Measurements from ENCODE around the gene MYCBP2.

Gene MYCBP2

DNA sequence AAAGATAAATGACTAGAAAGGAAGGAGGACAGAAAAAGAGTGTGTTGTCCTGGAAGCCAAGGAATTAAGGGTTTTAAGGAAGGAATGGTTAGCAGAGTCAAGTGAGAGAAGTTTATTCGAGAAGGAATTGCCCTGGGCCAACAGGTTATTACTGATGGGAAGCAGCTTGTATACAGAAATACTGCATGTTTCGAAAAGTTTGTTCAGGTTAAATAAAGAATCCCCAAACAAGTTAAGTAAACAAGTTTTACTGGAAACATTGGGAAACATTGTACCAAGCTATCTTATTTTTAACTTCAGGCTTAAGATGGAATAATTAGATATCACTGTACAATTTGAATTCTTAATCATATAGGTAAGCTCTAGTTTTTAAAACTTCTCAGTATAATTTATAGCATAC is 271.7 kb downstream of the MYCBP2 start:
- ChIA-PET CTCF (interaction anchor here (0.7 kb wide), 1 partner anchor 29 kb away, joined by 5 read pairs; no protein-coding TSS in a partner anchor), POLR2A (no interaction called here)
- no peaks in the 10 kb centered on the region for H3K9me3 ChIP-seq (ENCODE audit: control insufficient read depth, insufficient read depth, low read depth, low read length)
- no peak overlapping the region for H3K4me3 ChIP-seq (ENCODE audit: low read depth, low read length)
- H3K4me1 ChIP-seq (ENCODE audit: control insufficient read depth, insufficient read depth, low read length), result no peaks in the 10 kb centered on the region
- peaks cover 0 to 69% of the 10 kb centered on the region in 2 experiments; a peak in 1 of 3 replicates for H3K36me3 ChIP-seq (ENCODE audit: control insufficient read depth in 2 of 2, insufficient read depth in 1 of 2, low read length in 2 of 2)
- TF ChIP-seq ZNF555 (tag by site-specific recombination; conservative IDR thresholded peaks at IDR 0.05) (no peak), REPIN1 (tag by site-specific recombination; IDR thresholded peaks at IDR 0.05; ENCODE audit: low read depth) (no peak), ZBTB20 (tag by site-specific recombination; IDR thresholded peaks at IDR 0.05) (no peak), BCL11B (tag by site-specific recombination; IDR thresholded peaks at IDR 0.05; ENCODE audit: low read depth) (no peak), IKZF3 (tag by site-specific recombination; IDR thresholded peaks at IDR 0.05) (no peak), YY1 (tag by site-specific recombination; IDR thresholded peaks at IDR 0.05) (no peak), ZNF548 (tag by site-specific recombination; IDR thresholded peaks at IDR 0.05) (no peak), ZNF274 (IDR thresholded peaks at IDR 0.05; ENCODE audit: low read length) (no peak), ZNF274 (tag by site-specific recombination; IDR thresholded peaks at IDR 0.05; ENCODE audit: borderline replicate concordance) (no peak)
- no peak overlapping the region for H3K27ac ChIP-seq (ENCODE audit: extremely low read depth, low read depth, low read length)

DNA sequence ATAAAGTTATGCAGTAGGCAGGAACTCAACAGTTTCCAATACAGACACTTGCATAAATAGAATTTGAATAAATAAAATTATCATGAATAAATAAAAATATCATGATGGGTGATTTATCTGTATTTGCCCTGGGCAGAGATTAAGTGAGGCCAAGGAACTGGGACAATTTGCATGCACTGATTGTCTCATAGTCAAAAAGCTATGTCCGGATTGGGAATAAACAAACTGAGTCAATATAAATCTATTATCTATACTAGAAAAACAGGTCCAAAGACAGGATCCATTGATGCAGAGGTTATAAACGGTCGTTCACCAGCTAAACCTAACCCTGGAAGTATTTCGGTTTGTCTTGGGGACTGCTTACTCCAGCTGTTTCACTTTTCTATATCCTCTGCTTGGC is 273.7 kb downstream of the MYCBP2 start:
- TF ChIP-seq ZNF223 (tag by site-specific recombination; IDR thresholded peaks at IDR 0.05), result no peak
- TF ChIP-seq, protein P1, sequence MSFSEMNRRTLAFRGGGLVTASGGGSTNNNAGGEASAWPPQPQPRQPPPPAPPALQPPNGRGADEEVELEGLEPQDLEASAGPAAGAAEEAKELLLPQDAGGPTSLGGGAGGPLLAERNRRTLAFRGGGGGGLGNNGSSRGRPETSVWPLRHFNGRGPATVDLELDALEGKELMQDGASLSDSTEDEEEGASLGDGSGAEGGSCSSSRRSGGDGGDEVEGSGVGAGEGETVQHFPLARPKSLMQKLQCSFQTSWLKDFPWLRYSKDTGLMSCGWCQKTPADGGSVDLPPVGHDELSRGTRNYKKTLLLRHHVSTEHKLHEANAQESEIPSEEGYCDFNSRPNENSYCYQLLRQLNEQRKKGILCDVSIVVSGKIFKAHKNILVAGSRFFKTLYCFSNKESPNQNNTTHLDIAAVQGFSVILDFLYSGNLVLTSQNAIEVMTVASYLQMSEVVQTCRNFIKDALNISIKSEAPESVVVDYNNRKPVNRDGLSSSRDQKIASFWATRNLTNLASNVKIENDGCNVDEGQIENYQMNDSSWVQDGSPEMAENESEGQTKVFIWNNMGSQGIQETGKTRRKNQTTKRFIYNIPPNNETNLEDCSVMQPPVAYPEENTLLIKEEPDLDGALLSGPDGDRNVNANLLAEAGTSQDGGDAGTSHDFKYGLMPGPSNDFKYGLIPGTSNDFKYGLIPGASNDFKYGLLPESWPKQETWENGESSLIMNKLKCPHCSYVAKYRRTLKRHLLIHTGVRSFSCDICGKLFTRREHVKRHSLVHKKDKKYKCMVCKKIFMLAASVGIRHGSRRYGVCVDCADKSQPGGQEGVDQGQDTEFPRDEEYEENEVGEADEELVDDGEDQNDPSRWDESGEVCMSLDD (tag by site-specific recombination; IDR thresholded peaks at IDR 0.05), result no peak
- no peak for TF ChIP-seq ZNF416 (tag by site-specific recombination; IDR thresholded peaks at IDR 0.05)
- no peak for TF ChIP-seq ZNF623 (tag by site-specific recombination; IDR thresholded peaks at IDR 0.05)
- TF ChIP-seq SP7 (tag by site-specific recombination; IDR thresholded peaks at IDR 0.05), result no peak
- TF ChIP-seq SCRT1 (tag by site-specific recombination; IDR thresholded peaks at IDR 0.05; ENCODE audit: borderline replicate concordance), result no peak
- TF ChIP-seq, protein P2, sequence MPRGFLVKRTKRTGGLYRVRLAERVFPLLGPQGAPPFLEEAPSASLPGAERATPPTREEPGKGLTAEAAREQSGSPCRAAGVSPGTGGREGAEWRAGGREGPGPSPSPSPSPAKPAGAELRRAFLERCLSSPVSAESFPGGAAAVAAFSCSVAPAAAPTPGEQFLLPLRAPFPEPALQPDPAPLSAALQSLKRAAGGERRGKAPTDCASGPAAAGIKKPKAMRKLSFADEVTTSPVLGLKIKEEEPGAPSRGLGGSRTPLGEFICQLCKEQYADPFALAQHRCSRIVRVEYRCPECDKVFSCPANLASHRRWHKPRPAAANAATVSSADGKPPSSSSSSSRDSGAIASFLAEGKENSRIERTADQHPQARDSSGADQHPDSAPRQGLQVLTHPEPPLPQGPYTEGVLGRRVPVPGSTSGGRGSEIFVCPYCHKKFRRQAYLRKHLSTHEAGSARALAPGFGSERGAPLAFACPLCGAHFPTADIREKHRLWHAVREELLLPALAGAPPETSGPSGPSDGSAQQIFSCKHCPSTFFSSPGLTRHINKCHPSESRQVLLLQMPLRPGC (tag by site-specific recombination; IDR thresholded peaks at IDR 0.05), result no peak
- TF ChIP-seq YY1 (tag by site-specific recombination; IDR thresholded peaks at IDR 0.05), result no peak
- no peak for TF ChIP-seq ZNF2 (tag by site-specific recombination; IDR thresholded peaks at IDR 0.05)
- TF ChIP-seq ZNF629 (tag by site-specific recombination; IDR thresholded peaks at IDR 0.05), result no peak
- no peak for TF ChIP-seq ZNF571 (tag by site-specific recombination; IDR thresholded peaks at IDR 0.05)
- no peak for TF ChIP-seq ZNF830 (tag by site-specific recombination; IDR thresholded peaks at IDR 0.05; ENCODE audit: low read depth)
- no peak for TF ChIP-seq ZNF837 (tag by site-specific recombination; IDR thresholded peaks at IDR 0.05)
- TF ChIP-seq, protein P3, sequence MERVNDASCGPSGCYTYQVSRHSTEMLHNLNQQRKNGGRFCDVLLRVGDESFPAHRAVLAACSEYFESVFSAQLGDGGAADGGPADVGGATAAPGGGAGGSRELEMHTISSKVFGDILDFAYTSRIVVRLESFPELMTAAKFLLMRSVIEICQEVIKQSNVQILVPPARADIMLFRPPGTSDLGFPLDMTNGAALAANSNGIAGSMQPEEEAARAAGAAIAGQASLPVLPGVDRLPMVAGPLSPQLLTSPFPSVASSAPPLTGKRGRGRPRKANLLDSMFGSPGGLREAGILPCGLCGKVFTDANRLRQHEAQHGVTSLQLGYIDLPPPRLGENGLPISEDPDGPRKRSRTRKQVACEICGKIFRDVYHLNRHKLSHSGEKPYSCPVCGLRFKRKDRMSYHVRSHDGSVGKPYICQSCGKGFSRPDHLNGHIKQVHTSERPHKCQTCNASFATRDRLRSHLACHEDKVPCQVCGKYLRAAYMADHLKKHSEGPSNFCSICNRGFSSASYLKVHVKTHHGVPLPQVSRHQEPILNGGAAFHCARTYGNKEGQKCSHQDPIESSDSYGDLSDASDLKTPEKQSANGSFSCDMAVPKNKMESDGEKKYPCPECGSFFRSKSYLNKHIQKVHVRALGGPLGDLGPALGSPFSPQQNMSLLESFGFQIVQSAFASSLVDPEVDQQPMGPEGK (tag by site-specific recombination; IDR thresholded peaks at IDR 0.05), result no peak
- no peak for TF ChIP-seq ZFP69B (tag by site-specific recombination; IDR thresholded peaks at IDR 0.05)
- TF ChIP-seq ZNF157 (tag by site-specific recombination; IDR thresholded peaks at IDR 0.05), result no peak
- TF ChIP-seq ZNF561 (tag by site-specific recombination; IDR thresholded peaks at IDR 0.05; ENCODE audit: borderline replicate concordance), result no peak
- TF ChIP-seq, protein P4, sequence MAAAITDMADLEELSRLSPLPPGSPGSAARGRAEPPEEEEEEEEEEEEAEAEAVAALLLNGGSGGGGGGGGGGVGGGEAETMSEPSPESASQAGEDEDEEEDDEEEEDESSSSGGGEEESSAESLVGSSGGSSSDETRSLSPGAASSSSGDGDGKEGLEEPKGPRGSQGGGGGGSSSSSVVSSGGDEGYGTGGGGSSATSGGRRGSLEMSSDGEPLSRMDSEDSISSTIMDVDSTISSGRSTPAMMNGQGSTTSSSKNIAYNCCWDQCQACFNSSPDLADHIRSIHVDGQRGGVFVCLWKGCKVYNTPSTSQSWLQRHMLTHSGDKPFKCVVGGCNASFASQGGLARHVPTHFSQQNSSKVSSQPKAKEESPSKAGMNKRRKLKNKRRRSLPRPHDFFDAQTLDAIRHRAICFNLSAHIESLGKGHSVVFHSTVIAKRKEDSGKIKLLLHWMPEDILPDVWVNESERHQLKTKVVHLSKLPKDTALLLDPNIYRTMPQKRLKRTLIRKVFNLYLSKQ (tag by site-specific recombination; IDR thresholded peaks at IDR 0.05; ENCODE audit: borderline replicate concordance), result no peak
- CTCF ChIA-PET, result no interaction called here
- Histone ChIP-seq H3K4me3 (ENCODE audit: low read depth, low read length) (no peak overlapping the region), H3K27ac (ENCODE audit: extremely low read depth, low read depth, low read length) (no peak overlapping the region), H3K9me3 (ENCODE audit: control insufficient read depth, insufficient read depth, low read depth, low read length) (no peaks in the 10 kb centered on the region), H3K36me3 (ENCODE audit: control insufficient read depth in 2 of 2, insufficient read depth in 1 of 2, low read length in 2 of 2) (peaks cover 0 to 78% of the 10 kb centered on the region in 2 experiments; a peak in 1 of 3 replicates), H3K4me1 (ENCODE audit: control insufficient read depth, insufficient read depth, low read length) (no peaks in the 10 kb centered on the region)
- POLR2A ChIA-PET, result no interaction called here

Measured in HEK293 (cell line).